Thoracic aorta (tissue), 2 donors: ENCODE measurements around the gene NEURL3. TPM values are rescaled to one million over a fixed set of nuclear protein-coding genes. Genes with fewer than 3 reads are reported as not detected.

Experiments
- ATAC-seq: fragments of 150-250 bp; one replicate; pipeline ENCODE4 v1.8.0; 2017; ENCODE audit warnings: low read depth; ENCODE audit not compliant: insufficient number of reproducible peaks, low FRiP score
- DNase-seq: peaks from one replicate; pipeline ENCODE4 v3.0.0-alpha.2; 2020; ENCODE audit warnings: low spot score
- H3K27ac ChIP-seq, 2 donors: fragments of 200-600 bp; sonication (generic); 1 replicate in 1 of 2; 2 replicates in 1 of 2; pipeline ENCODE4 v1.5.1; 2016; ENCODE audit warnings: mild to moderate bottlenecking in 2 of 2, moderate library complexity in 2 of 2
- H3K27me3 ChIP-seq: fragments of 200-600 bp; sonication (generic); replicated peaks from 2 replicates; pipeline ENCODE4 v1.6.0; 2016; ENCODE audit warnings: mild to moderate bottlenecking; ENCODE audit not compliant: insufficient read depth
- H3K36me3 ChIP-seq: fragments of 200-600 bp; sonication (generic); one replicate; pipeline ENCODE4 v1.5.1; 2016
- H3K4me1 ChIP-seq, 2 donors: fragments of 200-600 bp; sonication (generic); 1 replicate in 1 of 2; 2 replicates in 1 of 2; pipeline versions ENCODE4 v1.5.1 to v1.6.0; 2016; ENCODE audit warnings: low read depth in 2 of 2, mild to moderate bottlenecking in 1 of 2; ENCODE audit not compliant: control insufficient read depth in 1 of 2
- H3K4me3 ChIP-seq: fragments of 200-600 bp; sonication (generic); 2 replicates; pipeline ENCODE4 v1.5.1; 2016; ENCODE audit warnings: mild to moderate bottlenecking
- H3K9me3 ChIP-seq: fragments of 200-600 bp; sonication (generic); 2 replicates; pipeline ENCODE4 v1.5.1; 2016
- total RNA-seq, 2 donors: library from RNA; depleted of rRNA; stranded (reverse); fragments of >200 nt; gene quantifications; one replicate each; pipeline versions ENCODE4 v1.1.0 to v1.2.3, GENCODE V29; 2016
- TF ChIP-seq, protein P1 (sequence below): fragments of 200-600 bp; sonication (generic); IDR thresholded peaks from one replicate; pipeline ENCODE4 v1.5.1; 2019; ENCODE audit warnings: antibody characterized with exemption

Gene NEURL3
- total RNA-seq, 2 donors from 2014 or later: not detected

GRCh38 chr2:96514521-96514920 is 9.4 kb upstream of the NEURL3 start:
- no peaks in the 10 kb centered on the region for H3K4me1 ChIP-seq
- no peaks in the 10 kb centered on the region for H3K27me3 ChIP-seq
- no peak for DNase-seq
- no peak overlapping the region for H3K27ac ChIP-seq
- H3K36me3 ChIP-seq: no peaks in the 10 kb centered on the region
- TF ChIP-seq, protein P1, sequence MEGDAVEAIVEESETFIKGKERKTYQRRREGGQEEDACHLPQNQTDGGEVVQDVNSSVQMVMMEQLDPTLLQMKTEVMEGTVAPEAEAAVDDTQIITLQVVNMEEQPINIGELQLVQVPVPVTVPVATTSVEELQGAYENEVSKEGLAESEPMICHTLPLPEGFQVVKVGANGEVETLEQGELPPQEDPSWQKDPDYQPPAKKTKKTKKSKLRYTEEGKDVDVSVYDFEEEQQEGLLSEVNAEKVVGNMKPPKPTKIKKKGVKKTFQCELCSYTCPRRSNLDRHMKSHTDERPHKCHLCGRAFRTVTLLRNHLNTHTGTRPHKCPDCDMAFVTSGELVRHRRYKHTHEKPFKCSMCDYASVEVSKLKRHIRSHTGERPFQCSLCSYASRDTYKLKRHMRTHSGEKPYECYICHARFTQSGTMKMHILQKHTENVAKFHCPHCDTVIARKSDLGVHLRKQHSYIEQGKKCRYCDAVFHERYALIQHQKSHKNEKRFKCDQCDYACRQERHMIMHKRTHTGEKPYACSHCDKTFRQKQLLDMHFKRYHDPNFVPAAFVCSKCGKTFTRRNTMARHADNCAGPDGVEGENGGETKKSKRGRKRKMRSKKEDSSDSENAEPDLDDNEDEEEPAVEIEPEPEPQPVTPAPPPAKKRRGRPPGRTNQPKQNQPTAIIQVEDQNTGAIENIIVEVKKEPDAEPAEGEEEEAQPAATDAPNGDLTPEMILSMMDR: no peak
- H3K4me3 ChIP-seq: no peak overlapping the region
- no peak for ATAC-seq
- H3K9me3 ChIP-seq: no peaks in the 10 kb centered on the region

GRCh38 chr2:96512341-96512740 is 7.2 kb upstream of the NEURL3 start:
- H3K4me3 ChIP-seq: no peak overlapping the region
- ATAC-seq: no peak

DNA sequence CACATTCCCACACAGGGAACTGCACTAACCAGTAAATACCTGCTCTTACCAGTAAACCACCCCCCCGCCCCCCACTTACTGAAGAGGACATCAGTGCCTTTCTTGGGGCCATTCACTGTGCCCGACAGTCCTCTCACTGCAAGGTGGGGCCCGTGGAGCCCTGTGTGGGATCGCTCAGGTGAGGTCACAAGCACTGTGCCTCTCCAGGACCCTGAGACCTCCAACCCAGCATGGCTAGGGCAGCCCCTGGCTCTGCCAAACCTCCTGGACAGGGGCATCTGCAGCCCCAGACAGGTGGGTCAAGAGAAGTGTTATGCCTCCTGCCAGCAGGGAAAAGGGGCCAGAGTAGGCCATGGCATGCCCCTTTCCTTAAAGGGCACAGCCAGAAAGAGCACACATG is 6.7 kb upstream of the NEURL3 start:
- DNase-seq: no peak
- Histone ChIP-seq H3K36me3 (no peaks in the 10 kb centered on the region), H3K9me3 (no peaks in the 10 kb centered on the region), H3K27ac (no peak overlapping the region), H3K27me3 (no peaks in the 10 kb centered on the region), H3K4me1 (peaks cover 12 to 17% of the 10 kb centered on the region in 2 donors), H3K4me3 (no peak overlapping the region)
- no peak for ATAC-seq
- TF ChIP-seq, protein P1: no peak

More at GRCh38 chr2:96512341-96512740, 7.2 kb upstream of the NEURL3 start:
- Histone ChIP-seq H3K4me1 (peaks cover 12 to 17% of the 10 kb centered on the region in 2 donors), H3K27me3 (no peaks in the 10 kb centered on the region), H3K9me3 (no peaks in the 10 kb centered on the region), H3K36me3 (no peaks in the 10 kb centered on the region), H3K27ac (no peak overlapping the region)
- TF ChIP-seq, protein P1: no peak
- no peak for DNase-seq

GRCh38 chr2:96510931-96511595 is 5.9 kb upstream of the NEURL3 start:
- Histone ChIP-seq H3K27ac (no peak overlapping the region), H3K4me3 (no peak overlapping the region), H3K4me1 (peaks cover 12 to 17% of the 10 kb centered on the region in 2 donors), H3K9me3 (no peaks in the 10 kb centered on the region), H3K27me3 (no peaks in the 10 kb centered on the region), H3K36me3 (no peaks in the 10 kb centered on the region)
- ATAC-seq (no peak), DNase-seq (no peak)
- TF ChIP-seq, protein P1: no peak

- ATAC-seq (no peak), DNase-seq (no peak)
- H3K27ac ChIP-seq: no peak overlapping the region
- no peaks in the 10 kb centered on the region for H3K9me3 ChIP-seq
- no peaks in the 10 kb centered on the region for H3K27me3 ChIP-seq
- peaks cover 12 to 17% of the 10 kb centered on the region in 2 donors for H3K4me1 ChIP-seq
- no peaks in the 10 kb centered on the region for H3K36me3 ChIP-seq
- H3K4me3 ChIP-seq: no peak overlapping the region
- TF ChIP-seq, protein P1: no peak
These were observed 4.7 kb upstream of the NEURL3 start for GRCh38 chr2:96509847-96510230.
